ENCODE results near the gene ZBP1.

ZBP1 gene

DNA sequence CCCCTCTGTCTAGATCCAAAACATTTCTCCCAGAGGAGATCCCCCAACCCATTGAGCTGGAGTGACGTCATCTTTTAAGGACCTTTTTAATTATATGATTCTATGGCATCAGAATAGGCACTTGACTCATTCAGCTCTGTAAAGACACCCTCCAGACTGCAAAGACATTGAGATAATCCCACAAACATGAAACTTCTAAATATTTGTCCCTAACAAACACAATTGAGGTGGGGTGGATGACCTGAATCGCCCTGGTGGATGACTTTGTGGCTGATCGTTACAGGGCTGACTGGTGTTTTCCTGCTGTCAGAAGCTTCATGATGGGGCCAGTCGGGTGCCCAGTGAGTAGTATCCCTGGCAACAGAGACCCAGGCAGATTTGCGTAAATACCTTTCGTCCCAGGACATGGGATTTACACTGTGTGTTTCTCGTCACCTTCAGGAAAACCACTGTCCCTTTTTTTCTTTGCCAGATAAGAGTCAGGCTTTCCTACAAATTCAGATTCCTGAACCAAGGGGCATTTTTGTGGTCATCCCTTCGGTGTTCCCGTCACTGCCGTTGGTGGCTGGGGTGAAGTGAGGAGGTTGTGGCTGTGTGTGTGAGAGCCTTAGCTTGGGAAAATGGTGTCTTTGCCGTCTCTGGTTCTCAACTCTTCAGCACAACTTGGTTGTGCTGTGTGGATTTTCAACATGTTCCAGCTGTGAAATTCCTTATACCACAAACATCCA, 64.6 kb downstream of the ZBP1 start:
- no peak for DNase-seq
